ENCODE data around the gene OCA2.

OCA2 gene

GRCh38 chr15:28079313-28079969 lies 19.7 kb downstream of the OCA2 start:
- no peak for DNase-seq (ENCODE audit: low read depth in 2 of 2)

- DNase-seq (ENCODE audit: low read depth in 2 of 2), result no peak
Observed at GRCh38 chr15:28078191-28078719, 20.9 kb downstream of the OCA2 start.

DNA sequence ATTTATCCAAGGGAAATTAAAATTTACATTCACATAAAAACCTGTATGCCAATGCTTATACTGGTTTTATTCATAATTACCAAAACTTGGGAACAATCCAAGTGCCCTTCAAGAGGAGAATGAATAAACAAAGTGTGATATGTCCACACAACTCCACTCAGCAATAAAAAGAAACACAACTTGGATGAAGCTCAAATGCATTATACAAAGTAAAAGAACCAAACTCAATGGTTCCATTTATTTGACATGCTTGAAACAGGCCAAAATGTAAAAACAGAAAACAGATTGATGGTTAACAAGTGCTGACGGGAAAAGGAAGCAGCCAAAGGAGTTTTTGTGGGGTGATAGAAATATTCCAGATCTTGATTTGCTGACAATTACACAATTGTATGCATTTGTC lies 23.5 kb downstream of the OCA2 start:
- DNase-seq (ENCODE audit: low read depth in 2 of 2), result no peak

GRCh38 chr15:28068930-28069329 lies 30.2 kb downstream of the OCA2 start:
- no peak for DNase-seq (ENCODE audit: low read depth in 2 of 2)

DNA sequence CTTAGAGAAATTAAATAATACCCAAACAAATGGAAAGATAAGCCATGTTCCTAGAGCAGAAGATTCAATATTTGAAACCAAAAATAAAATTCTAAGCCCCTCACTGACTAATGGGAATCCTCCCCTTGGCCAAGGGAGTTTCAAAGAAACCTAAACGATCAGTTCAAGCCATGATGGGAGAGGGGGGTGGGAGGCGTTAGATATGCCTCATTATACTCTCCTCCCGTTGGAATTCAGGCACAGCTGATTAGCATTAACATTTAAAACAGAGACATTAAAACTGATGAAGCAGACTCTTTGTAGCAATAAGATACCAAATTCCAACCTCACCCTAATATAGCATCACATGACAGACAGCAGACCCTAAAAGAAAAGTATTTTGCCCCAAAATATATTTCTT lies 32.9 kb downstream of the OCA2 start:
- no peak for DNase-seq (ENCODE audit: low read depth in 2 of 2)

- DNase-seq (ENCODE audit: low read depth in 2 of 2), result no peak
Observed at GRCh38 chr15:28060005-28060404, 39.1 kb downstream of the OCA2 start.

DNA sequence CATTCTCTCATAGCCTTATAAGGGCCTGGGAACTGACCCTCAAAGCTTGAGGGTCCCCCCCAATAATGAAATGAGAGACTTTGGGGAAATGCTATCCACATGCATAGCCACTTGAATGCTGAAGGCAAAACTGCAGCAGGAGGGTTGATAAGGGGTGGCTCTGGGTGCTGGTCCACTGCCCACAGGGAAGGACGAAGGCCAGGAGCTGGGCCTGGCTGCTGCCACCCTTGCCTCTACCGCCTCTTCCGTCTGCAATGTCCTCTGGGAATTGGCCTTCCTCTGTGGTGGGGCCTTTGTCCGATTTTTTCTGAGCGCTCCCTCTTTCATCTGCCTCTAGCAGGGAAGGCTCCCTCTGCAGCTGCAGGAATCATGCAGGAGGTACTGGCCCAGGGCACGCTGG lies 41.0 kb downstream of the OCA2 start:
- no peak for DNase-seq (ENCODE audit: low read depth in 2 of 2)

GRCh38 chr15:28051955-28052633 lies 47.0 kb downstream of the OCA2 start:
- DNase-seq (ENCODE audit: low read depth in 2 of 2), result no peak

- DNase-seq (ENCODE audit: low read depth in 2 of 2), result no peak
Observed at GRCh38 chr15:28049581-28049980, 49.5 kb downstream of the OCA2 start.

- no peak for DNase-seq (ENCODE audit: low read depth in 2 of 2)
Observed at GRCh38 chr15:28047277-28047676, 51.8 kb downstream of the OCA2 start.

DNA sequence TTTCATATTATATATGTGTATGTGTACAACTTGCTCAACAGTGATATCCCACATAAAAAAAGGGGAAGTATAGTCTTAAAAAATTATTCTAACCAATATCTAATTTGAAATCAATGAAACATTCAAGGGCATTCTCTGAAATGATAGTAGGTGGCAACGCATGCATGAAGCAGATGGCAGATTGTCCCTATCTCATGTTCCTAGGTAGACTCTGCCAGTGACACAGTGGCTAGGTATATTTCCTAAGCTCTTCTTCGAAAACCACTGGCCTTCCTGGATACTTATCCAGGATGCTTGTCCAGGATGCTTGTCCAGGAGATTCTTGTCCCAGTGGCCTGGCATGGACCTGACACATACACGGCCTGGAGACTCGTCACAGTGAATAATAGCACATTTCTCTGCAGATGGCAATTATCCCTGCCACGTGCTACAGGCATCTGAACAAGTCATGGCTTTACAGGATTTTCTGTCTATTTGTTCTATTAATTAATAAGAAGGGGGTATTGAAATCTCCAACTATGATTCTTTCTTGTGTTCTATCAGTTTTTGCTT lies 54.9 kb downstream of the OCA2 start:
- no peak for DNase-seq (ENCODE audit: low read depth in 2 of 2)

DNA sequence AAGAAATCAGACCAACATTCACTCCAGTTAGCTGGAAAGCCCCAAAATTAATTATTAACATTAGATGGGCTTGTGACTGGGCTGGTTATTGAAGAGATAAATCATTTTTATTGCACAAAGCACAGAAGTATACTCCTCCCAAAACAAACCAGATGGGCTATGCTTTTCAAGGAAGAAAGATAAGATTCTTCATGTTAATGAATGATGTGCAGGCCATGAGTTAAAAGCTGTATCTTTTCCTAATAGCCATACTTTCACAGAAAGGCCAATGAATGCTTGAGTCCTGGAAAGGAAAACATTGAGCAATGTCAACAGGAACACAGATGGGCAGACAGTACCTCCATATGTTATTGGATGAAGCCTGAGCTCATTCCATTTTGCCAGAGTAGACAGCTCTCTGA lies 55.4 kb downstream of the OCA2 start:
- no peak for DNase-seq (ENCODE audit: low read depth in 2 of 2)

DNA sequence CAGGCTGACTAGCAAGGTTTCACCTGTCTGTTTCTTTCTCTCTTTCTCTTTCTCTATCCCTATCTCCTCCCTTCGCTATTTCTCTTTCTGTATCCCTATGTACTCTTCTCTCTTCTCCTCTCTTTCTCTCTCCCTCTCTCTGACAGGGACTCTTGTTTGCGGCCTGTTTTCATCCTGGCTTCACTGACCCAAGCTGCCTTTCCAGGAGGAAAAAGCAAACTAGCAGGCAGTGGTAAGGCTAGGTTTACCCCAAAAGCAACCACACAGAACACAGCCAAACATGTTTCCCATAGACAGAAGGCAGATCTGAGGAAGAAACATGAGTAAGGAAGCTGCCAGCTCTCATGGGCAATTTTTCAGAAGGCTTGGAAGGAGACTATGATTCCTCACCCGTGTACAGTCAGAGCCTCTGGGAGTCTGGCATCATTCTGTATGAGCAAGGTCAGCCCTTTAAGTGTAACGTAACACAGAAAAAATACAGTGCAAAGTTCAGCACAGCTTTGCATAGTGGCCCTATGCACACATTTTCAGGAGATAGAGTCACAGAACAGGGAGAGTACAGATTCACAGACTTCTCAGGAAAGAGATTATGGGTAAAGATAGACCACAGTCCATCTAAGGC lies 61.0 kb downstream of the OCA2 start:
- DNase-seq (ENCODE audit: low read depth in 2 of 2), result no peak

DNA sequence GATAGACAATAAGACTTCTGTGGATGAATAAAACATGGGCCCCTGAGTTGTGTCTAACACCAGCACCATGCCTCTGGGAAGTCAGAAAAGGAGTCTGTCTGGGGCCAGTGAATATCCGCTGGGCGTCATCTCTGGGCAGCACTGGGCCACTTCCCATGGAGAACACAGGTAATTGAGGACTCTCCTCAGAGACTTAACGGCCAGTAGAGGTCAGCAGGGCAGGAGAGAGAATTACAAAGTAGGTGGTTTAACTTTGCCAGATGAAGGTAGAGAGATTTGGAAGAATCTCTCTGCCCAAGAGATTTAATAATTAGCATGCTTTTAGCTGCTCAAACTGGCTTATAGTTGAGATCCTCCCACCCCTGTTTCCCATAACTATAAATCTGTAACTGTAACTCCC lies 65.7 kb downstream of the OCA2 start:
- DNase-seq (ENCODE audit: low read depth in 2 of 2), result no peak

GRCh38 chr15:28030801-28031200 lies 68.3 kb downstream of the OCA2 start:
- no peak for DNase-seq (ENCODE audit: low read depth in 2 of 2)

DNA sequence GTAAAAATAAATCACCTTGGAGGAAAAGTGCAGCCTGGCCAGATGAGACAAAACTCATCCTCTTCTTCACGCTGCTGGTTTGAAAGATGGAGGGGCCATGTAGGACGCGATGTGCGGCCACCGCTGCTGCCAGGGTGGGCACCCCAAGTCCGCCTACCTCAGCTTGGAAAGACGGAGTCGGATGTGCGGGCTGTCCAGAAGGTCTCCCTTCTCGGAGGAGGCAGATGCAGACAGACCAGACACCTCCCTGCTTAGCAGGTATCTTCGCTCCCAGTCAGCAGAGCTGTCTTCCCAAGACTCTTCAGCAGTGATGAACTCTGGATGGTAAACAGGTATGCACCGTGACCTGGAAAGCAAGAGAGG lies 71.4 kb downstream of the OCA2 start:
- no peak for DNase-seq (ENCODE audit: low read depth in 2 of 2)

- DNase-seq (ENCODE audit: low read depth in 2 of 2), result no peak
Observed at GRCh38 chr15:28026764-28027713, 72.1 kb downstream of the OCA2 start.

- no peak for DNase-seq (ENCODE audit: low read depth in 2 of 2)
Observed at GRCh38 chr15:28026221-28026620, 72.9 kb downstream of the OCA2 start.

DNA sequence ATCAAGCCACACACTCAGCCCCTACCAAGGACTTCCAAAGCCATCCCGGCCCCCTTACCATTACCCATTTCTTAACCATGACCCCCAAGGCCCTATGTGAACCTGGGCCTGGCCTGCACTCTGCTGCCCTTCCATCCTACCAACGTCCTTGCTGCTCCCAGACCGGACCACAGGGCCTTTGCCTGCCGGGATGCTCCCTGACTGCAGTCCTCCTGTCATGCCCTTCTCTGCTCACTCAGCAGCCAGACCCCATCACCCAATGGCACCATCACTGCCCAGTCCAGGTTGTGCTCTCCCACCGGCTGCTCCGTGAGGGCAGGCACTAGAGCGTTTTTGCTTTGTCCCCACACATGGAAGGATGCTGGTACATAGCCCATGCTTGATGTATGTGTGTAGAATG lies 73.7 kb downstream of the OCA2 start:
- no peak for DNase-seq (ENCODE audit: low read depth in 2 of 2)

DNA sequence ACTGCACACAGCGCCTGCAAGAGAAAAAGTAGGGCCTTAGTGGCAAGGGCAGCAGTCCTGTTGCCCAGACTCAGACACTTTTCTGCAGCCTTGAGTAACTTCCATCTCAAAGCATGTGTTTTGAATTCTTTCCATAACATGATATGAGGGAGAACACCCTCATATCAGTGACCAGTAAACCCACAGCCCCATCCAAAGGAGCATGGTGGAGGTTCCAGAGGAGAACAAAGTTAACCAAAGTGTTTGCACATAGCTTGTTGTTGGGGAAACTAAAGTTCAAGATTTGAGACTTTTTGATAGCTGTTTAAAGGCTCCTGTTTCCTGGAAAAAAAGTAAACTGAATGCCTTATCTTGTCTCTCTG lies 74.2 kb downstream of the OCA2 start:
- DNase-seq (ENCODE audit: low read depth in 2 of 2), result no peak

DNA sequence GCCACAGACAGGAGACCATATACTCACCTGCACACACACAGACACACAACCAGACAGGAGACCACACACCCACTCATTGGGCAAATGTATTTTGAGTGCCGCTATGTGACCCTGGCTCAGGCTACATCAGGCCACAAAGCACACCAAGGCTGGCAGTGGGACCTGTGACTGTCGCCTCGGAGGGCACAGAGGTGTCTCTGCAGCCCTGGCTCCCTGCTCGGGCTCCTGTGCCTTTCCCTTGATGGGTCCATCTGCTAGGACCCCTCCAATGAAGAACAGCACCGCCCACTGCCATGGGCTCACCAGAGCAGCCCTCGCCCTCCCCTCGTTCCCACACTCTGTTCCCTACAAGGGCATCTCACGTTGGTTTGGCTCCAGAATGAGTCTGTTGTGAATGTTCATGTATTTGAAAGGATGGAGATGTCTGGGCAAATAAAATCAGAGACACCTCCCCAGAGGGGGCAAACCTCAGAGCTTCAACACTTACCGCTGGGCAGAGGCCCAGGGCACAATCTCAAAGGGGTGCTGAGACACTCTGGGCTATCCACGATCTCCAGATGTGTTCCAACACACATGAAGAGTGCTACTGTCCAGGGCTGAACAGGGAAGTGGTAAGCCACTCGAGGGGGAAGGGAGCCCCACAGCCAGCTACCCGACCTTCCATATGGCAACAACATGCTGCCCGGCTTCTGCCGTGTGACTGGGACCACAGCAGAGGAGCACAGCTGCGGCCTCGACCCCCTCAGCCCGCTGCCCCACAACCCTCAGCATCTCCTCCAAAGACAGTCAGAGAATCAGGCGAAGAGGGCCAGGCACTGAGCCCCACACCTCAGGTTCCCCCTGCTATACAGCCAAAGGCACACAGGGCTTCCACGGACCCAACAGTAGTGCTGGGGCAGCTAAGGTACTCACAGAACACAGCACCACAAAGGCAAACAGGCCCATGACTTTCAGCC lies 74.9 kb downstream of the OCA2 start:
- no peak for DNase-seq (ENCODE audit: low read depth in 2 of 2)

All from stimulated activated CD8-positive, alpha-beta memory T cell treated with anti-CD3 and anti-CD28 coated beads, Interleukin-7, amount 100 ng/mL, for 4 hours (primary cell).